Fibroblast of lung (primary cell): ENCODE results near the gene ANKRD6. TPM values are rescaled to one million over a fixed set of nuclear protein-coding genes. Genes with fewer than 3 reads are reported as not detected.

Source experiments
- DNase-seq, 2 donors: peaks; one replicate each; pipeline versions ENCODE4 v3.0.0 to v3.0.0-alpha.2; 2010; ENCODE audit warnings: low read depth in 2 of 2
- H2AFZ ChIP-seq: 2 replicates; pipeline ENCODE4 v1.5.1; 2012; ENCODE audit warnings: low read length, control low read depth, inconsistent platforms
- H3K27ac ChIP-seq: 2 replicates; pipeline ENCODE4 v1.5.1; 2011; ENCODE audit warnings: low read length, control low read depth; ENCODE audit not compliant: insufficient read depth
- H3K27me3 ChIP-seq: 2 replicates; pipeline ENCODE4 v1.5.1; 2011; ENCODE audit warnings: mild to moderate bottlenecking, low read length; ENCODE audit not compliant: control insufficient read depth, insufficient read depth
- H3K36me3 ChIP-seq: 2 replicates; pipeline ENCODE4 v1.5.1; 2011; ENCODE audit warnings: low read length; ENCODE audit not compliant: control insufficient read depth, insufficient read depth
- H3K4me1 ChIP-seq: 2 replicates; pipeline ENCODE4 v1.5.1; 2011; ENCODE audit warnings: low read length; ENCODE audit not compliant: control insufficient read depth, insufficient read depth; ENCODE audit errors: extremely low read depth
- H3K4me2 ChIP-seq: 2 replicates; pipeline ENCODE4 v1.5.1; 2011; ENCODE audit warnings: low read length, control low read depth; ENCODE audit not compliant: insufficient read depth; ENCODE audit errors: extremely low read depth
- H3K4me3 ChIP-seq, 4 experiments: fragments of 200-600 bp in 1 of 4; sonication (generic) in 1 of 4; replicated peaks in 1 of 4; 2 replicates each; pipeline ENCODE4 v1.5.1; 2011 to 2016; ENCODE audit warnings: low read length in 4 of 4, low read depth in 3 of 4, mild to moderate bottlenecking in 3 of 4, control low read depth in 2 of 4, inconsistent platforms in 1 of 4, mixed read lengths in 1 of 4; ENCODE audit not compliant: insufficient read depth in 1 of 4; ENCODE audit errors: control extremely low read depth in 1 of 4
- H3K79me2 ChIP-seq: 2 replicates; pipeline ENCODE4 v1.5.1; 2012; ENCODE audit warnings: mild to moderate bottlenecking, low read length, inconsistent platforms; ENCODE audit not compliant: control insufficient read depth, insufficient read depth
- H3K9ac ChIP-seq: 2 replicates; pipeline ENCODE4 v1.5.1; 2011; ENCODE audit warnings: mild to moderate bottlenecking, low read length, control low read depth; ENCODE audit not compliant: insufficient read depth
- H3K9me3 ChIP-seq: 2 replicates; pipeline ENCODE4 v1.5.1; 2012; ENCODE audit warnings: low read depth, low read length; ENCODE audit not compliant: control insufficient read depth, insufficient read depth
- H4K20me1 ChIP-seq: 2 replicates; pipeline ENCODE4 v1.5.1; 2011; ENCODE audit warnings: low read length; ENCODE audit not compliant: control insufficient read depth, insufficient read depth; ENCODE audit errors: extremely low read depth
- EZH2 ChIP-seq: IDR thresholded peaks from 2 replicates; pipeline ENCODE4 v1.5.1; 2012; ENCODE audit warnings: low read length, control low read depth, mild to moderate bottlenecking; ENCODE audit errors: missing control alignments
- polyA plus RNA-seq, 2 donors: library from polyadenylated mRNA; depleted of rRNA in 1 of 2; stranded (reverse) in 1 of 2; unstranded in 1 of 2; fragments of >200 nt; gene quantifications; 2 replicates each; pipeline ENCODE4 v1.2.1, GENCODE V29; 2011 to 2012; ENCODE audit warnings: missing spikeins in 1 of 2
- total RNA-seq: library from RNA; depleted of rRNA; stranded (reverse); fragments of >200 nt; gene quantifications from 2 replicates; pipeline ENCODE4 v1.2.1, GENCODE V29; 2014
- TF ChIP-seq, protein P1 (sequence below), 2 donors: IDR thresholded peaks in 1 of 2; conservative IDR thresholded peaks in 1 of 2; 1 replicate in 1 of 2; 2 replicates in 1 of 2; pipeline ENCODE4 v1.5.1; 2011 to 2012; ENCODE audit warnings: low read length in 2 of 2, control low read depth in 1 of 2, inconsistent platforms in 1 of 2, low read depth in 1 of 2, mild to moderate bottlenecking in 1 of 2

Gene ANKRD6
- total and polyA plus RNA-seq, 2 donors (not counting 1 experiment from before 2014, with no cell fraction given): 0.39 to 2.3 TPM

DNA sequence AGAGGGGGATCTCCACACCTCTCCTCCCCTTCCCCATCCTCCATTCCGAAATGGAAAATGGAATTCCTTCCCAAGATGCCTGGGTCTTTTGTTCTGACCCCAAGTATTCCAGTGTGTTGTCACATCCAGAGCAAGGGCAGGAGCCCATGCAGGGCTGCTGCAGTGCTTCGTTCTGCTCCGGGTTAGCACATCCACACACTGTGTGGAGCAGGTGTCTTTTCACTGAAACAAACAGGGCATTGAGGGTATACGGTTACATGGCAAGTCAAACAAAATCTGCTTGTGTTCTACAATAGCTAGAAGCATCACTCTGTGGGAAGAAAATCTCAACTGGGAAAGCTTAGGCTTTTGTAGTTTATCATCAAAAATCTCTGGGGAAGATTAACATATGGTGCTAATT, 148.7 kb downstream of the ANKRD6 start:
- no peak overlapping the region for H3K27ac ChIP-seq
- no peak for DNase-seq
- no peaks in the 10 kb centered on the region for H3K9me3 ChIP-seq
- no peaks in the 10 kb centered on the region for H4K20me1 ChIP-seq
- no peaks in the 10 kb centered on the region for H3K4me1 ChIP-seq
- H3K4me3 ChIP-seq: no peak overlapping the region
- H3K36me3 ChIP-seq: no peaks in the 10 kb centered on the region
- TF ChIP-seq, protein P1, sequence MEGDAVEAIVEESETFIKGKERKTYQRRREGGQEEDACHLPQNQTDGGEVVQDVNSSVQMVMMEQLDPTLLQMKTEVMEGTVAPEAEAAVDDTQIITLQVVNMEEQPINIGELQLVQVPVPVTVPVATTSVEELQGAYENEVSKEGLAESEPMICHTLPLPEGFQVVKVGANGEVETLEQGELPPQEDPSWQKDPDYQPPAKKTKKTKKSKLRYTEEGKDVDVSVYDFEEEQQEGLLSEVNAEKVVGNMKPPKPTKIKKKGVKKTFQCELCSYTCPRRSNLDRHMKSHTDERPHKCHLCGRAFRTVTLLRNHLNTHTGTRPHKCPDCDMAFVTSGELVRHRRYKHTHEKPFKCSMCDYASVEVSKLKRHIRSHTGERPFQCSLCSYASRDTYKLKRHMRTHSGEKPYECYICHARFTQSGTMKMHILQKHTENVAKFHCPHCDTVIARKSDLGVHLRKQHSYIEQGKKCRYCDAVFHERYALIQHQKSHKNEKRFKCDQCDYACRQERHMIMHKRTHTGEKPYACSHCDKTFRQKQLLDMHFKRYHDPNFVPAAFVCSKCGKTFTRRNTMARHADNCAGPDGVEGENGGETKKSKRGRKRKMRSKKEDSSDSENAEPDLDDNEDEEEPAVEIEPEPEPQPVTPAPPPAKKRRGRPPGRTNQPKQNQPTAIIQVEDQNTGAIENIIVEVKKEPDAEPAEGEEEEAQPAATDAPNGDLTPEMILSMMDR (conservative IDR thresholded peaks at IDR 0.05 in 1 of 2, IDR thresholded peaks at IDR 0.05 in 1 of 2; ENCODE audit: low read depth in 1 of 2, low read length in 2 of 2): no peak
- TF ChIP-seq EZH2: no peak
- H3K27me3 ChIP-seq: no peaks in the 10 kb centered on the region
- no peak overlapping the region for H2AFZ ChIP-seq
- H3K9ac ChIP-seq: no peak overlapping the region
- no peaks in the 10 kb centered on the region for H3K79me2 ChIP-seq
- no peak overlapping the region for H3K4me2 ChIP-seq

DNA sequence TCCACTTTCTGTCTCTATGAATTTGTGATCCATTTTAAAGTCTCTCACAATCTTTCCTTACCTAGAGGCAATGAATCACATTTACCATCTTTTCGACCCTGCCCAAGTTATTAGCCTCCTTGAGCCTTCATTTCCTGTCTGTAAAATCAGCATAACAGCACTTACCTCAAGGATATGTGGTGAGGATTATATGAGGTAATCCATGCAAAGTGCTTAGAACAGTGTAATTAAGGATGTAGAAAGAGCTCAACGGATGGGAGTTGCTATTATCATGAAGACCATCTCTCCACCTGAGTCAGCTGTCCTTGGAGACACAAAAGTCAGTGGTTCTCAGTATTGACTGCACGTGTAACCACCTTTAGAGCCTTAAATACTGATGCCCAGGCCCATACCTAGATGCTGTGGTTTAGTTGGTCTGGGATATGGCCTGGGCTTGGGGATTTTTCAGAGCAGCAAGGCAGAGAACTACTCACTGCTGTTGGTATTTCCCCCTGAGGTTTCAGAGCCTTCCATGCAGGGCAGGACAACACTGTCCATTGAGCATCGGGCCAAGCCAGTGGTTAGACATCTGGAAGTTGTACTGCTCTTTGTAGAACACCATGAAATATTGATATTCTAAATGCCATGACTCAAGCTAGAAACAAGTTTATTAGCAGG, 149.8 kb downstream of the ANKRD6 start:
- no peaks in the 10 kb centered on the region for H3K9me3 ChIP-seq
- TF ChIP-seq, protein P1 (conservative IDR thresholded peaks at IDR 0.05 in 1 of 2, IDR thresholded peaks at IDR 0.05 in 1 of 2; ENCODE audit: low read depth in 1 of 2, low read length in 2 of 2): no peak
- no peak for TF ChIP-seq EZH2
- H3K4me1 ChIP-seq: no peaks in the 10 kb centered on the region
- H3K27ac ChIP-seq: no peak overlapping the region
- no peak overlapping the region for H3K9ac ChIP-seq
- DNase-seq: peak in 1 of 2 donors; percentile 9
- H3K36me3 ChIP-seq: no peaks in the 10 kb centered on the region
- H4K20me1 ChIP-seq: no peaks in the 10 kb centered on the region
- no peaks in the 10 kb centered on the region for H3K79me2 ChIP-seq
- no peak overlapping the region for H3K4me2 ChIP-seq
- no peak overlapping the region for H3K4me3 ChIP-seq
- H2AFZ ChIP-seq: no peak overlapping the region
- H3K27me3 ChIP-seq: no peaks in the 10 kb centered on the region

DNA sequence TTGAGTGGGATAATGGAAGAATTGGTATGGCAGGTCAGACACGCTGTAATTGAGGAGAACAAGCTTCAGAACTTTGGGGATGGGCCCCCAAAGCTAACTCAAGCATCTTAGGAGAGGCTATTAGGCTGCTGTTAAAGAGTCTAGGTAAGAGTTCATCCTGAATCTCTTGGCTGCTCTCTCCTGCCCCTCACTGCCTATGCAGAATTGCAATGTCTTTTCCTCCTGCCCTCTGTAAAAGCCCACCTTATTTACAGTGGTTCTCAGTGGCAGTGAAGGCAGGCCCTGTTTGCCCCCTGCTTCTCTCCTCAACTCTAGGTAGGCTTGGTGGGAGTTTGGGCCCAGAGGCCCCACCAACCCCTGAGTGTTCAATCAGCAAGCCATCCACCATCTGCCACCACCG, 150.6 kb downstream of the ANKRD6 start:
- no peaks in the 10 kb centered on the region for H3K9me3 ChIP-seq

More for the DNA sequence above, 150.6 kb downstream of the ANKRD6 start:
- H3K4me3 ChIP-seq: no peak overlapping the region
- no peaks in the 10 kb centered on the region for H3K36me3 ChIP-seq
- TF ChIP-seq, protein P1 (conservative IDR thresholded peaks at IDR 0.05 in 1 of 2, IDR thresholded peaks at IDR 0.05 in 1 of 2; ENCODE audit: low read depth in 1 of 2, low read length in 2 of 2): no peak
- TF ChIP-seq EZH2: no peak
- H3K27me3 ChIP-seq: no peaks in the 10 kb centered on the region
- DNase-seq: no peak
- H3K4me2 ChIP-seq: no peak overlapping the region
- no peaks in the 10 kb centered on the region for H3K4me1 ChIP-seq
- no peak overlapping the region for H3K9ac ChIP-seq
- H3K27ac ChIP-seq: no peak overlapping the region
- H4K20me1 ChIP-seq: no peaks in the 10 kb centered on the region
- no peak overlapping the region for H2AFZ ChIP-seq
- H3K79me2 ChIP-seq: no peaks in the 10 kb centered on the region
